H1 (cell line): Measurements from ENCODE around the gene CFAP298. TPM values are rescaled to one million over a fixed set of nuclear protein-coding genes. Genes with fewer than 3 reads are reported as not detected.

Experiments used
- CTCF ChIA-PET: fragments of 300-600 bp; sonication (Branson Sonifier 250); formaldehyde crosslinking; loops from one replicate; lab custom pipeline; 2021; ENCODE audit not compliant: partially characterized antibody; lab: Charles Lee
- POLR2A ChIA-PET: fragments of 300-600 bp; sonication (Branson Sonifier 250); formaldehyde crosslinking; loops from one replicate; lab custom pipeline; 2021; ENCODE audit warnings: inconsistent platforms; ENCODE audit not compliant: partially characterized antibody; lab: Charles Lee
- DNase-seq, 2 experiments: peaks; one replicate each; pipeline versions ENCODE4 v3.0.0 to v3.0.0-alpha.2; 2010 to 2022; ENCODE audit warnings: low spot score in 2 of 2, low read depth in 1 of 2, mixed read lengths in 1 of 2
- FAIRE-seq: peaks from 2 replicates; lab custom pipeline; 2011; peaks lifted over from hg19 to GRCh38; lab: Jason Lieb, UNC
- H2AFZ ChIP-seq: 2 replicates; pipeline ENCODE4 v1.8.1; 2012; ENCODE audit warnings: low read length, inconsistent platforms
- H2AK5ac ChIP-seq: 2 replicates; pipeline ENCODE4 v1.6.1; 2013; ENCODE audit warnings: low read depth, low read length
- H2BK120ac ChIP-seq: replicated peaks from 2 replicates; pipeline ENCODE3; 2013; ENCODE audit warnings: low read depth, low read length, inconsistent platforms
- H2BK12ac ChIP-seq: 2 replicates; pipeline ENCODE4 v1.6.1; 2013; ENCODE audit warnings: low read depth, low read length
- H2BK15ac ChIP-seq: 2 replicates; pipeline ENCODE4 v1.6.1; 2013; ENCODE audit warnings: low read length
- H2BK20ac ChIP-seq: 2 replicates; pipeline ENCODE4 v1.6.1; 2013; ENCODE audit warnings: low read length
- H2BK5ac ChIP-seq: 2 replicates; pipeline ENCODE4 v1.6.1; 2013; ENCODE audit warnings: low read depth, low read length
- H3K14ac ChIP-seq: 2 replicates; pipeline ENCODE4 v1.6.1; 2013; ENCODE audit warnings: inconsistent platforms; ENCODE audit not compliant: insufficient read length
- H3K18ac ChIP-seq: 2 replicates; pipeline ENCODE4 v1.6.1; 2013; ENCODE audit warnings: low read length; ENCODE audit errors: extremely low read depth
- H3K23ac ChIP-seq: 2 replicates; pipeline ENCODE4 v1.6.1; 2013; ENCODE audit warnings: inconsistent platforms; ENCODE audit not compliant: insufficient read length
- H3K23me2 ChIP-seq: 2 replicates; pipeline ENCODE4 v1.6.1; 2013; ENCODE audit warnings: low read depth, low read length
- H3K27ac ChIP-seq: 2 replicates; pipeline ENCODE4 v1.6.1; 2011; ENCODE audit warnings: low read depth, low read length, inconsistent platforms
- H3K27me3 ChIP-seq, 4 experiments: replicated peaks in 1 of 4; 1 replicate in 1 of 4; 2 replicates in 3 of 4; pipeline versions ENCODE4 v1.6.1 to v1.8.1; 2011 to 2013; ENCODE audit warnings: low read length in 3 of 4, mild to moderate bottlenecking in 3 of 4, inconsistent platforms in 2 of 4, mixed read lengths in 2 of 4, moderate library complexity in 1 of 4; ENCODE audit not compliant: control insufficient read depth in 3 of 4, insufficient read depth in 3 of 4; ENCODE audit errors: extremely low read depth in 1 of 4
- H3K36me3 ChIP-seq, 4 experiments: 2 replicates each; pipeline versions ENCODE4 v1.6.1 to v1.8.1; 2011 to 2013; ENCODE audit warnings: mild to moderate bottlenecking in 4 of 4, low read length in 3 of 4, moderate library complexity in 2 of 4, control low read depth in 1 of 4, inconsistent platforms in 1 of 4; ENCODE audit not compliant: insufficient read depth in 4 of 4, control insufficient read depth in 2 of 4
- H3K4ac ChIP-seq: replicated peaks from 2 replicates; pipeline ENCODE3; 2013; ENCODE audit warnings: low read length, low read depth, mixed read lengths, inconsistent platforms; ENCODE audit not compliant: insufficient read length
- H3K4me1 ChIP-seq, 4 experiments: replicated peaks in 1 of 4; 1 replicate in 1 of 4; 2 replicates in 3 of 4; pipeline versions ENCODE4 v1.6.1 to v1.8.1; 2011 to 2013; ENCODE audit warnings: low read length in 3 of 4, inconsistent platforms in 2 of 4, mixed read lengths in 1 of 4; ENCODE audit not compliant: insufficient read depth in 4 of 4, control insufficient read depth in 3 of 4
- H3K4me2 ChIP-seq, 2 experiments: 2 replicates each; pipeline versions ENCODE4 v1.6.1 to v1.8.1; 2011 to 2013; ENCODE audit warnings: low read depth in 2 of 2, low read length in 2 of 2, control low read depth in 1 of 2, inconsistent platforms in 1 of 2, mild to moderate bottlenecking in 1 of 2; ENCODE audit not compliant: insufficient read depth in 1 of 2
- H3K4me3 ChIP-seq, 4 experiments: fragments of 200-600, 300-600 bp in 1 of 4; sonication (generic), shearing (Covaris generic), sonication (Bioruptor Twin) in 1 of 4; 2 replicates each; pipeline versions ENCODE4 v1.5.1 to v1.8.1; 2011 to 2016; ENCODE audit warnings: low read length in 4 of 4, low read depth in 3 of 4, control low read depth in 2 of 4, inconsistent platforms in 2 of 4, mild to moderate bottlenecking in 2 of 4, mixed read lengths in 1 of 4, moderate library complexity in 1 of 4; ENCODE audit not compliant: insufficient read depth in 2 of 4; ENCODE audit errors: extremely low read depth in 1 of 4
- H3K56ac ChIP-seq: replicated peaks from 2 replicates; pipeline ENCODE3; 2013; ENCODE audit warnings: low read depth, mild to moderate bottlenecking, mixed read lengths, low read length, inconsistent platforms; ENCODE audit not compliant: insufficient read length
- H3K79me1 ChIP-seq: 2 replicates; pipeline ENCODE4 v1.6.1; 2013; ENCODE audit warnings: low read depth, low read length, control low read depth
- H3K79me2 ChIP-seq, 2 experiments: 2 replicates each; pipeline versions ENCODE4 v1.6.1 to v1.8.1; 2012 to 2013; ENCODE audit warnings: low read length in 2 of 2, mild to moderate bottlenecking in 2 of 2, inconsistent platforms in 1 of 2; ENCODE audit not compliant: insufficient read depth in 2 of 2, control insufficient read depth in 1 of 2
- H3K9ac ChIP-seq, 4 experiments: replicated peaks in 1 of 4; 1 replicate in 1 of 4; 2 replicates in 3 of 4; pipeline versions ENCODE4 v1.6.1 to v1.8.1; 2011 to 2013; ENCODE audit warnings: low read depth in 3 of 4, low read length in 3 of 4, control low read depth in 2 of 4, mild to moderate bottlenecking in 2 of 4, moderate library complexity in 2 of 4, inconsistent platforms in 1 of 4; ENCODE audit errors: extremely low read depth in 1 of 4
- H3K9me3 ChIP-seq, 2 experiments: 2 replicates each; pipeline versions ENCODE4 v1.6.1 to v1.8.1; 2012 to 2013; ENCODE audit warnings: mild to moderate bottlenecking in 2 of 2, moderate library complexity in 2 of 2, control low read depth in 1 of 2, inconsistent platforms in 1 of 2, low read depth in 1 of 2, low read length in 1 of 2, mixed read lengths in 1 of 2; ENCODE audit not compliant: insufficient read depth in 2 of 2
- H4K20me1 ChIP-seq, 2 experiments: replicated peaks in 1 of 2; 2 replicates each; pipeline versions ENCODE3 to v1.8.1; 2011 to 2013; ENCODE audit warnings: inconsistent platforms in 2 of 2, low read length in 2 of 2, mild to moderate bottlenecking in 1 of 2; ENCODE audit not compliant: insufficient read depth in 2 of 2, control insufficient read depth in 1 of 2
- H4K5ac ChIP-seq: 2 replicates; pipeline ENCODE4 v1.6.1; 2013; ENCODE audit warnings: low read length, low read depth, mixed read lengths, inconsistent platforms; ENCODE audit not compliant: insufficient read length
- H4K8ac ChIP-seq: 2 replicates; pipeline ENCODE4 v1.8.0; 2013; ENCODE audit warnings: mild to moderate bottlenecking, moderate library complexity, low read length, inconsistent platforms; ENCODE audit not compliant: insufficient read depth; ENCODE audit errors: extremely low read depth
- H4K91ac ChIP-seq: replicated peaks from 2 replicates; pipeline ENCODE3; 2013; ENCODE audit warnings: low read length, mixed read lengths, inconsistent platforms; ENCODE audit not compliant: insufficient read length
- EZH2 ChIP-seq: fragments of 200-600 bp; sonication (generic); IDR thresholded peaks from 2 replicates; pipeline ENCODE4 v1.7.1; 2012; ENCODE audit warnings: low read depth, mild to moderate bottlenecking, moderate library complexity, low read length, inconsistent platforms; ENCODE audit not compliant: severe bottlenecking
- TBP ChIP-seq: IDR thresholded peaks from 2 replicates; pipeline ENCODE4 v1.6.1; 2011; ENCODE audit warnings: low read depth, low read length, improper control_type of control experiment
- WGBS, 2 experiments: shearing (Covaris generic) in 1 of 2; methylation state at CpG; one replicate each; pipeline versions ENCODE4 v1.1.6 to v1.1.7; 2013 to 2015; ENCODE audit warnings: low lambda C conversion rate in 2 of 2, mixed read lengths in 2 of 2, inconsistent platforms in 1 of 2, low coverage in 1 of 2, missing lambda C conversion rate in 1 of 2; ENCODE audit not compliant: insufficient replicate concordance in 2 of 2, insufficient coverage in 1 of 2, insufficient read length in 1 of 2; ENCODE audit errors: extremely low coverage in 1 of 2, missing lambda C conversion rate in 1 of 2; 5-methylcytosine and 5-hydroxymethylcytosine counted together
- polyA plus RNA-seq, 7 experiments: library from polyadenylated mRNA; depleted of rRNA in 3 of 7; stranded (reverse) in 5 of 7; unstranded in 2 of 7; fragments of >200 nt in 5 of 7; fragments of 200-250 nt in 2 of 7; gene quantifications; 1 replicate in 5 of 7; 2 replicates in 1 of 7; 4 replicates in 1 of 7; pipeline versions ENCODE4 v1.2.1 to v1.2.3, GENCODE V29; 2011 to 2013; ENCODE audit warnings: missing spikeins in 2 of 7, mixed read lengths in 2 of 7
- total RNA-seq: library from RNA; stranded (reverse); fragmentation: NEBNext Ultra II Directional; extraction: Animal tissue kit (Norgen Biotek cat#: 25700); gene quantifications from 2 replicates; pipeline ENCODE4 v1.2.1, GENCODE V29; 2021

Gene CFAP298
- total and polyA plus RNA-seq, 2 of the 8 experiments (the other 6 are each of a cell fraction or from before 2014, with no cell fraction given) = 43.0 to 68.1 TPM

DNA sequence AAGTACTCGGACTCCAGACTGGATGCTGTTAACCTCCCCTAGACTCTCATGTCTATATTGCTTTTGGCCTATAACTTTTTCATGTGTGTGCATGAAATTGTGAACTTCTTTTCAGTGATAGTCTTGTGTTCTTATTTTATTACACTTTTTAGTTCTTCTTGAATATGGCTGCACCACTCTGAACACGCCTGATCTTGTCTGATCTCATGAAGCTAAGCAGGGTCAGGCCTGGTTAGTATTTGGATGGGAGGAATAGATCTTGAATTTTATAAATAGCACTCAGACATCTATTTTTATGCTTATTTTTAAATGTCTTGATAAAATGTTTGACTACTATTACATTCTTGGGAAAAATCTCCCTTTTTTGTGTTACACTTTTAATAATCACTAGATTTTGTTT, 49.3 kb downstream of the CFAP298 start:
- POLR2A ChIA-PET = no interaction called here
- no peaks in the 10 kb centered on the region for H3K79me2 ChIP-seq
- H2BK5ac ChIP-seq = no peak overlapping the region
- H3K79me1 ChIP-seq = no peaks in the 10 kb centered on the region
- H3K4me3 ChIP-seq = no peak overlapping the region
- H3K9me3 ChIP-seq = peaks cover 0 to 7% of the 10 kb centered on the region in 2 experiments; a peak in 2 of 4 replicates
- FAIRE-seq = peak; percentile 45
- no peak overlapping the region; the same call in 1 of the 2 replicates for H3K18ac ChIP-seq
- 89% methylated on average over 2 of the region's 2 CpGs; no CpG with 5 or more reads in 1 of the 2 experiments for WGBS, 2 experiments
- H2BK20ac ChIP-seq = no peak overlapping the region
- H3K4me2 ChIP-seq = no peak overlapping the region
- H3K4ac ChIP-seq = no peak overlapping the region
- peaks cover 4 to 11% (median 8%) of the 10 kb centered on the region in 4 experiments; a peak in 6 of 7 replicates for H3K4me1 ChIP-seq
- no peaks in the 10 kb centered on the region; a peak in 2 of 8 replicates for H3K36me3 ChIP-seq
- H3K23ac ChIP-seq = no peak overlapping the region
- H2BK15ac ChIP-seq = no peak overlapping the region
- H3K23me2 ChIP-seq = no peaks in the 10 kb centered on the region
- H3K9ac ChIP-seq = no peak overlapping the region
- TF ChIP-seq EZH2 = no peak
- TF ChIP-seq TBP = 0 out of 2 replicates have a peak, but pooled peaks have one; percentile 30
- TF ChIP-seq, all 59 proteins: peak for 1
- H2BK120ac ChIP-seq = no peak overlapping the region
- no peaks in the 10 kb centered on the region for H4K20me1 ChIP-seq
- H3K27me3 ChIP-seq = 0 out of 7 replicates have a peak, but pooled peaks cover 0 to 2% (median 0%) of the 10 kb centered on the region in 4 experiments
- H4K8ac ChIP-seq = no peak overlapping the region
- peak overlapping the region; percentile 13 for H4K5ac ChIP-seq
- CTCF ChIA-PET = interaction anchor here (1.0 to 3.3 kb wide), 8 partner anchors 37 to 198 kb away, joined by 3 to 13 read pairs (median 6); partner anchors contain the start of gene EVA1C
- H2AK5ac ChIP-seq = no peak overlapping the region
- H3K14ac ChIP-seq = no peak overlapping the region
- H2BK12ac ChIP-seq = no peak overlapping the region
- DNase-seq = no peak
- H3K27ac ChIP-seq = no peak overlapping the region
- H3K56ac ChIP-seq = no peak overlapping the region
- no peak overlapping the region for H2AFZ ChIP-seq
- no peak overlapping the region for H4K91ac ChIP-seq
